Measurements from ENCODE around the gene SLC2A11.
"Not testable (repeated sequence)": the region's sequence is repeated elsewhere in the genome, so short reads cannot be mapped to it uniquely, and the experiment has no call there.

Gene SLC2A11

GRCh38 chr22:23904573-23905254 lies 47.0 kb downstream of the SLC2A11 start:
- in situ Hi-C loops (cut with HindIII; ENCODE audit: low sequenced_read_pairs): no loop called here

- in situ Hi-C loops (cut with HindIII; ENCODE audit: low sequenced_read_pairs): no loop called here
Measured at GRCh38 chr22:23906641-23907040, 49.0 kb downstream of the SLC2A11 start.

GRCh38 chr22:23907423-23907822 lies 49.7 kb downstream of the SLC2A11 start:
- in situ Hi-C loops (cut with HindIII; ENCODE audit: low sequenced_read_pairs): not testable (repeated sequence)

- in situ Hi-C loops (cut with HindIII; ENCODE audit: low sequenced_read_pairs): no loop called here
Measured at GRCh38 chr22:23908587-23909205, 51.0 kb downstream of the SLC2A11 start.

- in situ Hi-C loops (cut with HindIII; ENCODE audit: low sequenced_read_pairs): no loop called here
Measured at GRCh38 chr22:23909296-23909898, 51.7 kb downstream of the SLC2A11 start.

DNA sequence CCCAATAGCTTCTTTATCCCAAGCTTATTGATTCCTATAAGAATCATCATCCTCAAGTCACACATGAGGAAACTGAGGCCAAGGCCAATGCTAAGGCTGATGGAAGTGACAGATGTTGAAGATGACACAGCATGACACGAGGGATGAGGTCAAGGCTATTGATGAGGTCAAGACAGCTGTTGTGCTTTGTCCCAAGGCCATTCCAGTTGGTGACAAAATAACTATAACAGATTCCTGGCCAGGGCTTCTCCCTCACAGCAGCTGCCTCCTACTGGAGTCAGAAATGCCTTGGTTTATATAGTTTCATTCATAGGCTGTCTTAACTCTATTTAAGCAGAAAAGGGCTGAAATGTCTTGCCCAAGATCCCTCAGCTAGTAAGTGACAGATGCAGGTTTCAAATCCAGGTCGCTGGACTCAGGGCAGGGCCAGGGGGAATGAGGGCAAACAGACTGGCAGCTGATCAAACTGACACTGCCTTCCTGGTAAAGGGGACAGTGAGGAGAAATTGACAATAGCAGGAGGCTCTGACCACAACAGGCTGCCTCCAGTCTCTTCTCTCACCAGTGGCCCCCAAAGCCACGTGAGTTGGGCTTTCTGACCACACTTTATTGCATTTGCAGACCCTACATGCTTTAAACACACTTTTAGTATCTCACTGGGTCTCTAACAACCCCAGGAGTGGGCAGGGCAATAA lies 53.0 kb downstream of the SLC2A11 start:
- in situ Hi-C loops (cut with HindIII; ENCODE audit: low sequenced_read_pairs): no loop called here

- in situ Hi-C loops (cut with HindIII; ENCODE audit: low sequenced_read_pairs): no loop called here
Measured at GRCh38 chr22:23911318-23911980, 53.8 kb downstream of the SLC2A11 start.

DNA sequence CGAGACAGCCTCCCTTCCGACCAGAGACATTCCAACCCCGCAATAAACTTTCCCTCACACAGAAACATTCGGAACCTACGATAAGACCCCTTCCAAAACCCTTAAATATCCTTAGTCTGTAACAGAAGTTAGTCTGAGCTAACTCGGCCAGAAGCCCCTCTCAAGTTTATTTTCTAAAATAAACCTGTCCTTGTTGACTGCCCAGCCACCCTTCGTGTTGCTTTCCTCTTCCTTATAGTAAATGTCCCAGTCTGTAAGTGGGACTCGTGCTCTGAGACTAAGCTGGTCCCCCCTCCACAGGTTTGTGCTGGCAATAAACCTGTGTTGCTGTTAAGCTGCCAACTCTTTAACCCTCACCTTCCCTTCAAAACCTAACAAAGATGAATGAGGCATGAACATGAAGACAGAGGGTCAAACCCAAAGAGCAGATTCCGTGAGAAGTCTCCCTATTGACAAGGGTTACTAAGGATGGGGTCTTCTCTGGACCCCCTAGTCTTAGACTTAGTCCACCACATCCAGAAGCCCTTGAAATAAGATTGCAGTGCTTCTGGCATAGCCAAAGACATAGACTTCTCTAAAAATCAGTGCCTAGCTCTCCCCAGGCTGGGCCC lies 54.7 kb downstream of the SLC2A11 start:
- in situ Hi-C loops (cut with HindIII; ENCODE audit: low sequenced_read_pairs): no loop called here

- in situ Hi-C loops (cut with HindIII; ENCODE audit: low sequenced_read_pairs): no loop called here
Measured at GRCh38 chr22:23913306-23913660, 55.6 kb downstream of the SLC2A11 start.

- in situ Hi-C loops (cut with HindIII; ENCODE audit: low sequenced_read_pairs): no loop called here
Measured at GRCh38 chr22:23913661-23914353, 56.1 kb downstream of the SLC2A11 start.

DNA sequence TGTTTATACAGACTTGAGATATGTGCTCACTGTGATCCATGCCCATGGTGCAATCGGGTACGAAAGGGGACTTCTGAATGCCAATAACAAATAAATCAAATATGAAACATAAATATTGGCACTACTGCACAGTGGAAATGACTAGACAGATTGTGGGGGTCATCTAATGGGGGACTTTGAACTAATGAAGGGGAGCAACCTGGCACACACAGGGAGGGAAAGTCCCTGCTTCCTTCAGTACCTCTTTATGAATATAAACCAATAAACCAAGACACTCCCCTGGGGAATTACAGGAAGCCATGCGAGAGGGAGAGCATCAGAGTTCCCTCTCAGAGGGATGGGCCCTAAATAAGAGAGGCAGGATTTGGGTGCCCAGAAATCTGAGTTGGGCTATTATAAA lies 57.6 kb downstream of the SLC2A11 start:
- in situ Hi-C loops (cut with HindIII; ENCODE audit: low sequenced_read_pairs): no loop called here

DNA sequence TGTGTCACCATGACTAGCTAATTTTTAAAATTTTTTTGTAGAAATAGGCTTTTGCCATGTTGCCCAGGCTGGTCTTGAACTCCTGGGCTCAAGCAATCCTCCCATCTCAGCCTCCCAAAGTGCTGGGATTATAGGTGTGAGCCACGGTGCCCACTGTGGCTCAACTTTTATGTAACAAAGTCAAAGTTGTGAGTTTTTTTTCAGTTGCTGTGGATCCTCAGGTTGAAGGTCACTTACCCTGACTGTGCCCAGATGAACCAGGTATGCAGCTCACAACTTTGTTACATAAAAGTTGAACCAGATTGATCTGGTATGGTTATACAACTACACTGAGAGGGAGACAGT lies 62.6 kb downstream of the SLC2A11 start:
- in situ Hi-C loops (cut with HindIII; ENCODE audit: low sequenced_read_pairs): not testable (repeated sequence)

GRCh38 chr22:23921586-23922201 lies 64.0 kb downstream of the SLC2A11 start:
- in situ Hi-C loops (cut with HindIII; ENCODE audit: low sequenced_read_pairs): not testable (repeated sequence)

DNA sequence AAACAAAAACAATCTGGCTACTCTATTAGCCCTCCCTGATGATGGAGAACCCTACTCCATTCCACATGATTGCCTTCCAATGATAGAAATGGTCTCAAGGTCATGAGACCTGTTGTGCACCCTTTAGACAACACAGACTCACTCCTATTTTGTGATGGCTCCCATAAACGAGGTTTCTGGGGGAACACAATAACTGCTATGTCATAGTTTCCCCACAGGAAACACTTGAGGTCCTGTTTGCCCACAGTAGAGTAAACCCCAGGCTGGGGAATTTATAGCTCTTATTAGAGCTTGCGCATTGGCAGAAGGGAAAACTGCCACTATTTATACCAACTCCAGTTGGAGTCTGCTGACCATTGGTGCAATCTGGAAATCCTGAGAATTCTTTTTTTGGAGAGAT lies 65.2 kb downstream of the SLC2A11 start:
- in situ Hi-C loops (cut with HindIII; ENCODE audit: low sequenced_read_pairs): no loop called here

- in situ Hi-C loops (cut with HindIII; ENCODE audit: low sequenced_read_pairs): no loop called here
Measured at GRCh38 chr22:23925020-23925606, 67.4 kb downstream of the SLC2A11 start.

- in situ Hi-C loops (cut with HindIII; ENCODE audit: low sequenced_read_pairs): no loop called here
Measured at GRCh38 chr22:23926561-23926960, 68.9 kb downstream of the SLC2A11 start.
